Testis (tissue), 2 donors: ENCODE data around the gene PARPBP.

ENCODE experiments used
- POLR2A ChIP-seq: fragments of 450-650 bp; IDR thresholded peaks from one replicate; pipeline ENCODE4 v1.6.1; 2017; ENCODE audit warnings: antibody characterized with exemption, mild to moderate bottlenecking, moderate library complexity
- TF ChIP-seq, protein P1 (sequence below), 3 experiments: fragments of 450-650 bp in 2 of 3; fragments of 200-600 bp in 1 of 3; sonication (generic) in 1 of 3; IDR thresholded peaks; one replicate each; pipeline ENCODE4 v1.5.1; 2016 to 2019; ENCODE audit warnings: antibody characterized with exemption in 3 of 3, mild to moderate bottlenecking in 2 of 3, moderate library complexity in 1 of 3

DNA sequence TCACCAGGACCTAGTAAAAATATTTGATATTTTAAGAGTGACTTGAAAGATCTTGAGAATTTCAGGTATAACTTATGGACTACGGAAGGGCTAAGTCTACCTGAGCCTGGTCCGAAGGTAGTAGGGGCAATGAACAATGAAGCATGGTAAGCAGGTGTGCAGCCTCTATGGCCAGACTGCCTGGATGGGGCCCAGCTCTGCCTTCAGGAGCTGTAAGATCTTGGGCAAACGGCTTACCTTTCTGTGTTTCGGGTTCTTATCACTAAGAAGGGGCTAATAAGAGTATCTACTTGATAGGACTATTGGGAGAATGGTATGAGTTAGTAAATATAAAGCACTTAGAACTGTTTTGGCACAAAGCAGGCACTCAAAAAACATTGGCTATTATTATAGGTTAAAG, 39.1 kb upstream of the PARPBP start:
- TF ChIP-seq, protein P1, sequence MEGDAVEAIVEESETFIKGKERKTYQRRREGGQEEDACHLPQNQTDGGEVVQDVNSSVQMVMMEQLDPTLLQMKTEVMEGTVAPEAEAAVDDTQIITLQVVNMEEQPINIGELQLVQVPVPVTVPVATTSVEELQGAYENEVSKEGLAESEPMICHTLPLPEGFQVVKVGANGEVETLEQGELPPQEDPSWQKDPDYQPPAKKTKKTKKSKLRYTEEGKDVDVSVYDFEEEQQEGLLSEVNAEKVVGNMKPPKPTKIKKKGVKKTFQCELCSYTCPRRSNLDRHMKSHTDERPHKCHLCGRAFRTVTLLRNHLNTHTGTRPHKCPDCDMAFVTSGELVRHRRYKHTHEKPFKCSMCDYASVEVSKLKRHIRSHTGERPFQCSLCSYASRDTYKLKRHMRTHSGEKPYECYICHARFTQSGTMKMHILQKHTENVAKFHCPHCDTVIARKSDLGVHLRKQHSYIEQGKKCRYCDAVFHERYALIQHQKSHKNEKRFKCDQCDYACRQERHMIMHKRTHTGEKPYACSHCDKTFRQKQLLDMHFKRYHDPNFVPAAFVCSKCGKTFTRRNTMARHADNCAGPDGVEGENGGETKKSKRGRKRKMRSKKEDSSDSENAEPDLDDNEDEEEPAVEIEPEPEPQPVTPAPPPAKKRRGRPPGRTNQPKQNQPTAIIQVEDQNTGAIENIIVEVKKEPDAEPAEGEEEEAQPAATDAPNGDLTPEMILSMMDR (IDR thresholded peaks at IDR 0.05) = no peak
- no peak for TF ChIP-seq POLR2A
